Measurements from ENCODE around the gene MAST1.
A peak's percentile ranks its signal among the peaks of the same experiment; 100 is the strongest.

Gene MAST1

DNA sequence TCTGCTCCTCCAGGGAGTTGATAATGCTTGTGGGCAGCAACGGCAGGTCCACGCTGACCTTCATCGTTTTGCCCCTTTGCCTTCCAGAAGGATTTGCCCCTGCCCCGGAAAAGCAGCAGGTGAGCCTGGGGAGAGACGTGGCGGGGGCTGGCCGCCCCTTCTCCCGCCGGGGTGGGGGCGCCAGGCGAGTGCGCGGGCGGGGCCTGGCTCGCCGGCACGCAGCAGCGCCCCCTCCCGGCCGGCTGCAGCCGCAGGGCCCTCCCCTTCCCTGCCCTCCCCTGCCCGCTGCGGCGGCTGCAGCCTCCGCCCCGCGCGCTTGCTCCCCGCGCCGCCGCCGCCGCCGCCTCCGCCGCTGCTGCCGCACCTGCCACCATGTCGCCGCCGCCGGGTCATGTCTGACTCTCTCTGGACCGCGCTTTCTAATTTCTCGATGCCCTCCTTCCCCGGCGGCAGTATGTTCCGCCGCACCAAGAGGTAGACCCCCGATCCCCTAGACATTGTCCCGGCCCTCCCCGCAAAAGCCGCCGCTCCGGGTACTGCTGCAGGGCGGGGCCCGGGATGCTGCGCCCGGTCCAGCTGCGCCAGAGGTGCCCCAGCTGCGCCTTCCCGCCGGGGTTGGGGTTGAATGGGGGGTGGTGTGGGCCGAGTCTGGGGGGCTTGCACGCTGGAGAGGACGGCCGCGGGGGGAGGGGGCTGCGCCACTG is at the start of gene MAST1:
Gene MAST1 (plus strand): TSS at position 334 of the 704 bp plus-strand sequence. CDS start 58 bp downstream, at position 392.
- Histone ChIP-seq H3K4me3 (peak within 1 kb of the TSS; percentile 76), H3K36me3 (replicated peaks) (peaks cover 10% of the 10 kb centered on the region; the same call in 1 of the 2 replicates), H3K4me1 (peaks cover 15% of the 10 kb centered on the region), H3K27me3 (ENCODE audit: low read depth) (no peaks in the 10 kb centered on the region), H3K9me3 (no peaks in the 10 kb centered on the region)
- DNase-seq (ENCODE audit: low spot score in 2 of 2), result peak; percentile 48 to 79
- in situ Hi-C loops (cut with MboI; ENCODE audit: low sequenced_read_pairs), result no loop called here

DNA sequence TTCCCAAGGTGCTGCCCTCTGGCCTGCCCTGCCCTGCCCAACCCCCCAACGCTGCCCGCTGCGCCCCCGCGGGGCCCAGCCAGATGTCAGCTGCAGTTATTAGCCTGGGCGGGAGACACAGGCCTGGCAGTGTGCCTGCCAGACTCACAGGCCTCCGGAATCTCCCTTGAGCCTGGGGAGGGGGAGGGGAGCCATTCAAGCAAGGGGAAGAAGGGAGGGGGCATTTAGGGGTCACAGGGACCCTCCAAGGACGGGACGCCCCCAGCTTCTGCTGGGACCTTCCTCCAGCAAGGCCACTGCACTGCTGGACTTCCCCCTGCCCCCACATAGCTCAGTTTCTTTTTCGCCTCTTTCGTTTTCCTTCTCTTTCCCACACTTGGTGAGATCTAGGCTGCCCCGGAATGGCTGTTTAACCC is 49.6 kb upstream of the MAST1 start:
- no peaks in the 10 kb centered on the region; the same call in 1 of the 2 replicates for H3K36me3 ChIP-seq (replicated peaks)
- peaks cover 17% of the 10 kb centered on the region for H3K4me1 ChIP-seq
- H3K27me3 ChIP-seq (ENCODE audit: low read depth), result no peaks in the 10 kb centered on the region
- H3K4me3 ChIP-seq, result no peak overlapping the region
- H3K9me3 ChIP-seq, result no peaks in the 10 kb centered on the region
- peak in 1 of 2 experiments; percentile 42 for DNase-seq (ENCODE audit: low spot score in 2 of 2)
- in situ Hi-C loops (cut with MboI; ENCODE audit: low sequenced_read_pairs), result no loop called here

DNA sequence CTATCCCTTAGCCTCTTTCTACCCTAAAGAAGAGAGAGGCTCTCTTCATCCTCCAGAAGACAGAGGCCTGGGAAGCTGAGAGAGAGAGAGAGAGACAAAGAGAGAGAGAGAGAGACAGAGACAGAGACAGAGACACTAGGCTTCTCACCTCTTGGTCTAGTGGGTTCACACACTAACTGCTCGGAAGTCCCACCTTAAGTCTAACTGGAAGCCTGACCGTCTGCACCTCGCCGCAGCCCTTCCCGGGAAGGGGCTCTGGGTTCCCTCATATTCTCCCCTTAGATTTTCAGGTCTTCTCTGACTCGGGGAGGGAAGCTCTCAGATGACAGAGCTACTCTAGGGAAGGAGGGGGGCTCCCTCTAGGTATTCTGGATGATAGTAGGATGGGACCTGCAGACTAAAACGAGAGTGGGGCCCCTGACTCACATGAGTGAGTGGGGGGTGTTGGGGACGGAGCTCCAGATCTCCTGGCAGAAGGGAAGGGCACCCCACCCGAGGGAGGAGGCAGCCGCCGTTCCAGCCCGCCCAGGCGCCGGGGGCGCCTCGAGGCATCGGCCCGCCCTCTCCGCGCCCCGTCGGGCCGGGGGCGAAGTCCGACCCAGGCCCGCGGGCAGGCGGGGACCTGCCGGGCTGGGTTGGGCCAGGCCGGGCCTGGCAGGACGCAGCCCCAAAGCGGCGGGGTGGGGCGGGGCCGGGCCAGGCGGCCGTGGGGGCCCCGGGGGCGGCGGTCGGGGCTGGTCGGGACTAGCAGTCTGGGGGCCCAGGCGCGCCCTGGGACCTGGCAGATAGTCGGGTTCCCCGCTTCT is 49.0 kb upstream of the MAST1 start:
- Histone ChIP-seq H3K4me1 (peaks cover 21% of the 10 kb centered on the region), H3K27me3 (ENCODE audit: low read depth) (no peaks in the 10 kb centered on the region), H3K9me3 (no peaks in the 10 kb centered on the region), H3K36me3 (replicated peaks) (no peaks in the 10 kb centered on the region; the same call in 1 of the 2 replicates), H3K4me3 (peak overlapping the region; percentile 59)
- in situ Hi-C loops (cut with MboI; ENCODE audit: low sequenced_read_pairs), result no loop called here
- DNase-seq (ENCODE audit: low spot score in 2 of 2), result no peak

DNA sequence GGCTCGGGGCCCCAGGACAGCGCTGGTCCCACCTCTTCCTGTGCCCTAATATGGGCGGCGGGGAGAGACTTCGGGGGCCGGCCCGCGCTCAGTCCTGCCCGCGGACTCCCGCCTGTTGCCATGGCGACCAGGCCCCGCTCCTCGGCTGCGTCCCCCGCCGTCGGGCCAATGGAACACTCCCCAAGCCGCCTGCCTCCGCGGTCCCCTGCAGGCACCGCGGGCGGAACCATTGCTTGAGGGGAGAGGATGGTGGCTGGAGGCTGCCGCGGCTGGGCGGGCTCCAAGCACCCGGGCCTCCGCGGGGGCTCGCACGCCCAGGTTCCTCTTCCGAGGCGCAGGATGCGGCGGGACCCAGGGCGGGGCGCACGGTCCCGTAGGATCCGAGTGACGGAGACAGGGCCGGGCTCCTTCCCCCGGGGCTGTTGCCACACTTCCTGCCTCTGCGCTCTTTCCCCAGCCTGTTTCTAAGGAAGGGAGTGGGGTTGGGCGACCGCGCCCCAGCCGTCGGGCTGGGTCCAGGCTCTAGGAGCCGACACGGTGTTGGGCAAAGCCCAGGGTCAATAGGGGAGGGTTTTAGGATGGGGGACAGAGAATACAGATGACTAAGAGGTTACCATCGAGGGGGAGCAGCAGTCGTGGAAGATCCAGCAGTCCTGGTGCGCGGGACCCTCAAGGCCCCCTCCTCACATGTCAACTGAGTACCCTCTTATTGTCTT is 48.3 kb upstream of the MAST1 start:
- DNase-seq (ENCODE audit: low spot score in 2 of 2), result peak; percentile 84 to 96
- Histone ChIP-seq H3K9me3 (no peaks in the 10 kb centered on the region), H3K4me1 (peaks cover 21% of the 10 kb centered on the region), H3K27me3 (ENCODE audit: low read depth) (no peaks in the 10 kb centered on the region), H3K4me3 (peak overlapping the region; percentile 59), H3K36me3 (replicated peaks) (no peaks in the 10 kb centered on the region; the same call in 1 of the 2 replicates)
- in situ Hi-C loops (cut with MboI; ENCODE audit: low sequenced_read_pairs), result no loop called here

DNA sequence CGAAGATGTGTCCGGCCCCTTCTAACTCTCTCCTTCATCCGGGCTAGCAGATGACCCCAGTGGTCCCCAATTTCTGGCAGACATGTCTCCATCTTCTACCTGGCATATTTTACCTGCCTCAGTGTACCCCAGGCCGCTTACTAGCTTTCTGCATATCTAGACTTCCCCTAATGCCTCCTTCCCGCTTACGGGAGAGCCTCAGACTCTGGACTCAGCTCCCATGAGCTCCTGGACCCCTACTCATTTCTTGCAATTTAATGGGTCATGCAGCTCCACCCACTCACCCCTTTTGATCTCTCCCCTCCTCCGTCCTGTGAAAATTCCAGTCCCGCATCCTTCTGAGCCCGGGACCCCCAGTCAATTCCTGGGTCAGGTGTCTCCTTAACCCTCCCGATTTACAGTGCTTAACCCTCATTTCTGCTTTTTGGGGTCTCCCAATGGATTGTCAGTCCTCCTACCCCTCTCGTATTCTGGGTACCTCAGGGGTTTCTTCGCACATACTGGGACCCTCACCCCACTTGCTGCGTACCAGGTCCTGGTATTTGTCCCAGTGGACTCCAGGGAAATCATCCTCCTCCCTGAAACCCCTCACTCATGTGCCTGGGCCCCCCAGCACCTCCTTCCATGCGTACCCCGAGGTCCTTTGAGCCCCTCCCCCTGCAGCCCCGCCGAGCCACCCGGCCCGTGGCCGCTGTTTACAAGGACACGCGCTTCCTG is 47.5 kb upstream of the MAST1 start:
- no peaks in the 10 kb centered on the region for H3K9me3 ChIP-seq
- in situ Hi-C loops (cut with MboI; ENCODE audit: low sequenced_read_pairs), result no loop called here
- no peaks in the 10 kb centered on the region for H3K27me3 ChIP-seq (ENCODE audit: low read depth)
- H3K4me1 ChIP-seq, result peaks cover 21% of the 10 kb centered on the region
- no peak for DNase-seq (ENCODE audit: low spot score in 2 of 2)
- H3K4me3 ChIP-seq, result peak overlapping the region; percentile 59
- H3K36me3 ChIP-seq (replicated peaks), result no peaks in the 10 kb centered on the region; the same call in 1 of the 2 replicates

DNA sequence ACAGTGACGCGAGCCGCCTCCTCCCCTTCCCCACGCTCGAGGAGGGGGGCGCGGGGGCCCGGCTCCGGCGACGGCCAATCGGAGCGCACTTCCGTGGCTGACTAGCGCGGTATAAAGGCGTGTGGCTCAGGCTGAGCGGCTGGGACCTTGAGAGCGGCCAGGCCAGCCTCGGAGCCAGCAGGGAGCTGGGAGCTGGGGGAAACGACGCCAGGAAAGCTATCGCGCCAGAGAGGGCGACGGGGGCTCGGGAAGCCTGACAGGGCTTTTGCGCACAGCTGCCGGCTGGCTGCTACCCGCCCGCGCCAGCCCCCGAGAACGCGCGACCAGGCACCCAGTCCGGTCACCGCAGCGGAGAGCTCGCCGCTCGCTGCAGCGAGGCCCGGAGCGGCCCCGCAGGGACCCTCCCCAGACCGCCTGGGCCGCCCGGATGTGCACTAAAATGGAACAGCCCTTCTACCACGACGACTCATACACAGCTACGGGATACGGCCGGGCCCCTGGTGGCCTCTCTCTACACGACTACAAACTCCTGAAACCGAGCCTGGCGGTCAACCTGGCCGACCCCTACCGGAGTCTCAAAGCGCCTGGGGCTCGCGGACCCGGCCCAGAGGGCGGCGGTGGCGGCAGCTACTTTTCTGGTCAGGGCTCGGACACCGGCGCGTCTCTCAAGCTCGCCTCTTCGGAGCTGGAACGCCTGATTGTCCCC is 46.8 kb upstream of the MAST1 start, which contains the start of gene JUNB:
Gene JUNB (plus strand): TSS at position 142 of the 706 bp plus-strand sequence. CDS start 286 bp downstream, at position 428.
- Histone ChIP-seq H3K4me3 (peak within 1 kb of the TSS; percentile 59), H3K4me1 (peaks cover 21% of the 10 kb centered on the region), H3K27me3 (ENCODE audit: low read depth) (no peaks in the 10 kb centered on the region), H3K36me3 (replicated peaks) (peaks cover 1% of the 10 kb centered on the region), H3K9me3 (no peaks in the 10 kb centered on the region)
- in situ Hi-C loops (cut with MboI; ENCODE audit: low sequenced_read_pairs), result no loop called here
- peak; percentile 82 to 95 for DNase-seq (ENCODE audit: low spot score in 2 of 2)

DNA sequence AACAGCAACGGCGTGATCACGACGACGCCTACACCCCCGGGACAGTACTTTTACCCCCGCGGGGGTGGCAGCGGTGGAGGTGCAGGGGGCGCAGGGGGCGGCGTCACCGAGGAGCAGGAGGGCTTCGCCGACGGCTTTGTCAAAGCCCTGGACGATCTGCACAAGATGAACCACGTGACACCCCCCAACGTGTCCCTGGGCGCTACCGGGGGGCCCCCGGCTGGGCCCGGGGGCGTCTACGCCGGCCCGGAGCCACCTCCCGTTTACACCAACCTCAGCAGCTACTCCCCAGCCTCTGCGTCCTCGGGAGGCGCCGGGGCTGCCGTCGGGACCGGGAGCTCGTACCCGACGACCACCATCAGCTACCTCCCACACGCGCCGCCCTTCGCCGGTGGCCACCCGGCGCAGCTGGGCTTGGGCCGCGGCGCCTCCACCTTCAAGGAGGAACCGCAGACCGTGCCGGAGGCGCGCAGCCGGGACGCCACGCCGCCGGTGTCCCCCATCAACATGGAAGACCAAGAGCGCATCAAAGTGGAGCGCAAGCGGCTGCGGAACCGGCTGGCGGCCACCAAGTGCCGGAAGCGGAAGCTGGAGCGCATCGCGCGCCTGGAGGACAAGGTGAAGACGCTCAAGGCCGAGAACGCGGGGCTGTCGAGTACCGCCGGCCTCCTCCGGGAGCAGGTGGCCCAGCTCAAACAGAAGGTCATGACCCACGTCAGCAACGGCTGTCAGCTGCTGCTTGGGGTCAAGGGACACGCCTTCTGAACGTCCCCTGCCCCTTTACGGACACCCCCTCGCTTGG is 46.1 kb upstream of the MAST1 start:
- Histone ChIP-seq H3K36me3 (replicated peaks) (peaks cover 9% of the 10 kb centered on the region), H3K4me3 (peak overlapping the region; percentile 59), H3K4me1 (peaks cover 21% of the 10 kb centered on the region), H3K9me3 (no peaks in the 10 kb centered on the region; the same call in 1 of the 2 replicates), H3K27me3 (ENCODE audit: low read depth) (no peaks in the 10 kb centered on the region)
- in situ Hi-C loops (cut with MboI; ENCODE audit: low sequenced_read_pairs), result no loop called here
- DNase-seq (ENCODE audit: low spot score in 2 of 2), result peak; percentile 64 to 84

DNA sequence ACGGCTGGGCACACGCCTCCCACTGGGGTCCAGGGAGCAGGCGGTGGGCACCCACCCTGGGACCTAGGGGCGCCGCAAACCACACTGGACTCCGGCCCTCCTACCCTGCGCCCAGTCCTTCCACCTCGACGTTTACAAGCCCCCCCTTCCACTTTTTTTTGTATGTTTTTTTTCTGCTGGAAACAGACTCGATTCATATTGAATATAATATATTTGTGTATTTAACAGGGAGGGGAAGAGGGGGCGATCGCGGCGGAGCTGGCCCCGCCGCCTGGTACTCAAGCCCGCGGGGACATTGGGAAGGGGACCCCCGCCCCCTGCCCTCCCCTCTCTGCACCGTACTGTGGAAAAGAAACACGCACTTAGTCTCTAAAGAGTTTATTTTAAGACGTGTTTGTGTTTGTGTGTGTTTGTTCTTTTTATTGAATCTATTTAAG is 45.4 kb upstream of the MAST1 start:
- no peak for DNase-seq (ENCODE audit: low spot score in 2 of 2)
- in situ Hi-C loops (cut with MboI; ENCODE audit: low sequenced_read_pairs), result no loop called here
- Histone ChIP-seq H3K4me3 (peak overlapping the region; percentile 59), H3K4me1 (peaks cover 21% of the 10 kb centered on the region), H3K36me3 (replicated peaks) (peaks cover 10% of the 10 kb centered on the region), H3K9me3 (no peaks in the 10 kb centered on the region; the same call in 1 of the 2 replicates), H3K27me3 (ENCODE audit: low read depth) (no peaks in the 10 kb centered on the region)

DNA sequence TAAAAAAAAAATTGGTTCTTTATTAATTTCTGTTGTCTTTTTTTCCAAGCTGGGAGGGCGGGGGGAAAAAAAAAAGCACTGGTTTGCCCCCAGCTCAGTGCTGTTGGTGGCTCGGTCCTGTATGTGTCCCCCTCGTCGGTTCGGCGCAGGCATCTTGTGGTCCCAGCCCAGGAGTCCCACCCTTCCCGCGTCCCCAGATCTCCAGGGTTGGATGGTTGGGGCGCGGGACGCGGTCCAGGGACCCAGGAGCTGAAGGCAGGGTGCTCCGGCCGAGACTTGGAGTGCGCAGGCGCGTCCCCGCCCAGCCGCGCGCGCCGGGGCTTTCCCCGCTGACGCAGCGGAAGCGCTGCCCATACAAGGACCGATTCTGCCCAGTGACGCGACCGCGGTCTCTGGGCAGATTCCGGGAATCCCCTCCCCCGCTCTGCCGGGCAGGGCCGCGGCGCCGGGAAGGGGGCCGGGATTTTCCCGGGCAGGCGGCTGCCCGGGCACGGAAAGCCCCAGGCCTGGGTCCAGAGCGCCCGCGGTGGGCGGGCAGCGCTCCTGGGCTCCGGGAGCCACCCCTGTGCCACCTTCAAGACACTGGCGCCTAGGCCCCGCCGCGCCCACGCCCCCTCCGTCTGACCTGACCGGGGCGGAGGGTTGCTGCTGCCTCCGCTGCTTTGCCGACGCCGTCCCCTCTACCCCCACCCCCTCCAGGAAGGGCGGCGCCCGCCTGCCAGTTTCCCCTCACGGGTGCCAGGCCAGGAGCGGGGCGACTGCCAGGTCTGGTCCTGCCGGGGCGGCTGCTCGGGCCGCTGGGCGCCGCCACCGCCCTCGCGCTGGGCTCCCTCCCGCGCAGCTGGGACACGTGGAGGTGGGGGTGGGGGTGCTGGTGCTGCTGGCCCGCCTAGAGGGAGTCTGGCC is 44.8 kb upstream of the MAST1 start:
- H3K9me3 ChIP-seq, result no peaks in the 10 kb centered on the region; the same call in 1 of the 2 replicates
- in situ Hi-C loops (cut with MboI; ENCODE audit: low sequenced_read_pairs), result no loop called here
- peak overlapping the region; percentile 59 for H3K4me3 ChIP-seq
- DNase-seq (ENCODE audit: low spot score in 2 of 2), result peak; percentile 88 to 93
- H3K4me1 ChIP-seq, result peaks cover 21% of the 10 kb centered on the region
- H3K27me3 ChIP-seq (ENCODE audit: low read depth), result no peaks in the 10 kb centered on the region
- H3K36me3 ChIP-seq (replicated peaks), result peaks cover 10% of the 10 kb centered on the region

DNA sequence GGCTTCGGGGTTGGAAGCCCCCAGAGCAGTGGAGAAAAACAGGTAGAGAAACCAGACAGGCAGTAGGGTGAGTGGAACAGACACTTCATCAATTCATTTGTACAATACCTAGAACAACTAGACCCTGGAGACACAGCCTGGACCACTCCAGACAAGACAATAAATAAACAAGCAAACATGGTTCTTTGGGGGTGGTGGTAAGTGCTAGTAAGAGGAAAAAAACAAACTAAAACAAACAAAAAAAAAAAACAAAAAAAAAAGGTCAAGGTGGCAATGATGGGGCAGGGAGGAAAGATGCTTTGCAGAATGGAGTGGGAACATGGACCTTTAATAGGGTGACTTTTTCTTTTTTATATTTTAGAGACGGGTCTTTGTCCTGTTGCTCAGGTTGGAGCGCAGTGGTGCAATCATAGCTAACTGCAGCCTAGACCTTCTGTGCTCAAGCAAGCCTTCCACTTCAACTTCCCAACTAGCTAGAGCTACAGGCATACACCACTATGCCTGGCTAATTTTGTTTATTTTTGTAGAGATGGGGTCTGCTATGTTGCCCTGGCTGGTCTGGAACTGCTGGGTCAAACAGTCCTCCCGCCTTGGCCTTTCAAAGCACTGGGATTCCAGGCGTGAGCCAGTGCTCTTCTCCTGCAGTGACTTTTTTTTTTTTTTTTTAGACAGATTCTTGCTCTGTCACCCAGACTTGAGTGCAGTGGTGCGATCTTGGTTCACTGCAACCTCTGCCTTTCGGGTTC is 43.9 kb upstream of the MAST1 start:
- in situ Hi-C loops (cut with MboI; ENCODE audit: low sequenced_read_pairs), result no loop called here
- no peaks in the 10 kb centered on the region for H3K27me3 ChIP-seq (ENCODE audit: low read depth)
- H3K4me3 ChIP-seq, result peak overlapping the region; percentile 59
- peaks cover 13% of the 10 kb centered on the region for H3K4me1 ChIP-seq
- H3K9me3 ChIP-seq, result no peaks in the 10 kb centered on the region; the same call in 1 of the 2 replicates
- peaks cover 18% of the 10 kb centered on the region for H3K36me3 ChIP-seq (replicated peaks)
- no peak for DNase-seq (ENCODE audit: low spot score in 2 of 2)

DNA sequence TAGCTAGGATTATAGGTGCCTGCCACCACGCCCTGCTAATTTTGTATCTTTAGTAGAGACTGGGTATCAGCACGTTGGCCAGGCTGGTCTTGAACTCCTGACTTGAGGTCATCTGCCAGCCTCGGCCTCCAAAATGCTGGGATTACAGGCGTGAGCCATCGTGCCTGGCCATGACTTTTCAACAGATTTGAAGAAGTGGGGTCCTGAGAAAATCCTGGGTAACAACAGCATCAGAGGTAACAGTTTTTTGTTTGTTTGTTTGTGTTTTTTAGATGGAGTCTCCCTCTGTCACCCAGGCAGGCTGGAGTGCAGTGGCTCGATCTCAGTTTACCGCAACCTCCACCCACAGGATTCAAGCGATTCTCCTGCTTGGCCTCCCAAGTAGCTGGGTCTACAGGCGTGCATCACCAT is 43.3 kb upstream of the MAST1 start:
- in situ Hi-C loops (cut with MboI; ENCODE audit: low sequenced_read_pairs), result no loop called here
- H3K4me1 ChIP-seq, result peaks cover 13% of the 10 kb centered on the region
- no peaks in the 10 kb centered on the region for H3K27me3 ChIP-seq (ENCODE audit: low read depth)
- DNase-seq (ENCODE audit: low spot score in 2 of 2), result no peak
- no peak overlapping the region for H3K4me3 ChIP-seq
- peaks cover 24% of the 10 kb centered on the region for H3K36me3 ChIP-seq (replicated peaks)
- no peaks in the 10 kb centered on the region; the same call in 1 of the 2 replicates for H3K9me3 ChIP-seq

Measured in HAP-1 (cell line).